ENCODE results near the gene C2orf80. TPM values are rescaled to one million over a fixed set of nuclear protein-coding genes. Genes with fewer than 3 reads are reported as not detected.

C2orf80 gene
- total RNA-seq, 4 donors from 2014 or later, result not detected

- no peaks in the 10 kb centered on the region for H3K4me1 ChIP-seq
These were observed 591 bp downstream of the C2orf80 start for GRCh38 chr2:208189069-208189809.

GRCh38 chr2:208186893-208187292, 2.9 kb downstream of the C2orf80 start:
- Histone ChIP-seq H3K36me3 (no peaks in the 10 kb centered on the region), H3K27me3 (peaks cover 0 to 31% (median 0%) of the 10 kb centered on the region in 4 donors), H3K9me3 (no peaks in the 10 kb centered on the region), H3K27ac (replicated peaks in 1 of 4) (no peak overlapping the region), H3K4me3 (no peak overlapping the region), H3K4me1 (no peaks in the 10 kb centered on the region)
- TF ChIP-seq POLR2AphosphoS5 (IDR thresholded peaks at IDR 0.05) (no peak), CTCF (IDR thresholded peaks at IDR 0.05) (no peak), EP300 (IDR thresholded peaks at IDR 0.05) (no peak), POLR2A (IDR thresholded peaks at IDR 0.05; ENCODE audit: low read depth) (no peak)
- intact Hi-C loops (cut with DNase I), result no loop called here
- 87% methylated on average over 2 of the region's 2 CpGs for WGBS
- DNase-seq (ENCODE audit: extremely low spot score), result no peak

More at GRCh38 chr2:208189069-208189809, 591 bp downstream of the C2orf80 start:
- peaks cover 0 to 23% (median 0%) of the 10 kb centered on the region in 4 donors for H3K27me3 ChIP-seq
- no peak for DNase-seq (ENCODE audit: extremely low spot score)
- H3K4me3 ChIP-seq, result no peak overlapping the region
- TF ChIP-seq EP300 (IDR thresholded peaks at IDR 0.05) (no peak), CTCF (IDR thresholded peaks at IDR 0.05) (no peak), POLR2A (IDR thresholded peaks at IDR 0.05; ENCODE audit: low read depth) (no peak), POLR2AphosphoS5 (IDR thresholded peaks at IDR 0.05) (no peak)
- no peaks in the 10 kb centered on the region for H3K9me3 ChIP-seq
- H3K36me3 ChIP-seq, result no peaks in the 10 kb centered on the region
- intact Hi-C loops (cut with DNase I), result no loop called here
- no peak overlapping the region for H3K27ac ChIP-seq (replicated peaks in 1 of 4)
- 72% methylated on average over 5 of the region's 5 CpGs for WGBS

GRCh38 chr2:208186465-208186864, 3.4 kb downstream of the C2orf80 start:
- intact Hi-C loops (cut with DNase I), result no loop called here
- no peak for DNase-seq (ENCODE audit: extremely low spot score)
- TF ChIP-seq POLR2A (IDR thresholded peaks at IDR 0.05; ENCODE audit: low read depth) (no peak), CTCF (IDR thresholded peaks at IDR 0.05) (no peak), EP300 (IDR thresholded peaks at IDR 0.05) (no peak), POLR2AphosphoS5 (IDR thresholded peaks at IDR 0.05) (no peak)
- Histone ChIP-seq H3K4me3 (no peak overlapping the region), H3K4me1 (no peaks in the 10 kb centered on the region), H3K36me3 (no peaks in the 10 kb centered on the region), H3K27me3 (peaks cover 0 to 27% (median 0%) of the 10 kb centered on the region in 4 donors), H3K9me3 (no peaks in the 10 kb centered on the region), H3K27ac (replicated peaks in 1 of 4) (no peak overlapping the region)
- whole genome bisulfite sequencing, result 69% methylated on average over 5 of the region's 5 CpGs

DNA sequence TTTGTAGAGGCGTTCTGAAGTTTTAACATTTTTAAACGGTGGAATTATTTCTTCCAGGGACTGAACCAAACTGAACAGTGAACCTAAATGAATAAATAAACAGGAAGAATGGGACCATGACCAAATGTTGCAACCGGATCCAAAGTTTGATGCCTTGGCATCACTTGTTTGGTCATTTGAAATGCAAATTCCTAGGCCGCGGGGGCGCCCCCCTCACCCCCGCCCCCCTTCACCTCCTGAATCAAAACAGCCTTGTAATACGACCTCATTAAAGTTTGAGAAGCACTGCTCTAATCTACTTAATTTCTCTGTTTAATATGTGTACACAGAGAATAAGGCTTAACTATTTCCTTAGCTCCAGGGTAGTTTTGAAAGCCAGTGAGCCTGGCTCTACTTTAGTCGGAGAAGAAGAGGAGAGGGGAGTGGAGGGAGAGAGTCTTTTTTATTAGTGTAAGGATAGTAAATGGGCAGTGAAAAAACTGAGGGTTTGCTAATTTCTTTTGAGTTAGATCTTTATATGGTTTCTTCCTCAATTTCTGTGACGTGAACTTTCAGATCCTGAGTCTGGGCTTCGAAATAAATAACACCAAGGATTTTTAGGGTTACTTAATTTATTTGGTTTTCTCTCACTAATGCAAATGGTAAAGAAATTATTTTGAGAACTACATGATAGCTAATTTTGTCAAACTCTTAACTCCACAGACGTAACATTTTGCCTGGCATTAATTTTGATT, 5.7 kb downstream of the C2orf80 start:
- no peaks in the 10 kb centered on the region for H3K36me3 ChIP-seq
- intact Hi-C loops (cut with DNase I), result no loop called here
- no peak for DNase-seq (ENCODE audit: extremely low spot score)
- no peaks in the 10 kb centered on the region for H3K4me1 ChIP-seq
- H3K9me3 ChIP-seq, result no peaks in the 10 kb centered on the region
- H3K27me3 ChIP-seq, result peaks cover 0 to 20% (median 0%) of the 10 kb centered on the region in 4 donors
- 46% methylated on average over 12 of the region's 12 CpGs for WGBS
- H3K4me3 ChIP-seq, result no peak overlapping the region
- TF ChIP-seq EP300 (IDR thresholded peaks at IDR 0.05), result no peak
- TF ChIP-seq POLR2A (IDR thresholded peaks at IDR 0.05; ENCODE audit: low read depth), result no peak
- TF ChIP-seq POLR2AphosphoS5 (IDR thresholded peaks at IDR 0.05), result no peak
- TF ChIP-seq CTCF (IDR thresholded peaks at IDR 0.05), result no peak
- H3K27ac ChIP-seq (replicated peaks in 1 of 4), result no peak overlapping the region
